Peyer's patch (tissue), 4 donors: ENCODE measurements around the gene NTN1. TPM values are rescaled to one million over a fixed set of nuclear protein-coding genes. Genes with fewer than 3 reads are reported as not detected.
A peak's percentile ranks its signal among the peaks of the same experiment; 100 is the strongest.

Source experiments
- DNase-seq, 3 donors: peaks; one replicate each; pipeline ENCODE4 v3.0.0-alpha.2; 2017 to 2019
- H3K27ac ChIP-seq, 4 donors: fragments of 200-600 bp; sonication (generic); one replicate each; pipeline ENCODE4 v1.5.1; 2016 to 2019
- H3K27me3 ChIP-seq, 2 donors: fragments of 200-600 bp; sonication (generic); one replicate each; pipeline ENCODE4 v1.5.1; 2019
- H3K36me3 ChIP-seq, 3 donors: fragments of 200-600 bp; sonication (generic); one replicate each; pipeline ENCODE4 v1.5.1; 2016 to 2019
- H3K4me1 ChIP-seq, 4 donors: fragments of 200-600 bp; sonication (generic); one replicate each; pipeline ENCODE4 v1.5.1; 2016 to 2019
- H3K4me3 ChIP-seq, 4 donors: fragments of 200-600 bp; sonication (generic); 1 replicate in 3 of 4; 2 replicates in 1 of 4; pipeline ENCODE4 v1.5.1; 2016 to 2019; ENCODE audit warnings: mild to moderate bottlenecking in 1 of 4
- H3K9me3 ChIP-seq, 4 donors: fragments of 200-600 bp; sonication (generic); one replicate each; pipeline ENCODE4 v1.5.1; 2016 to 2019; ENCODE audit warnings: mild to moderate bottlenecking in 1 of 4
- CTCF ChIP-seq, 6 experiments: fragments of 450-650 bp in 4 of 6; fragments of 200-600 bp in 2 of 6; sonication (generic) in 1 of 6; IDR thresholded peaks; one replicate each; pipeline ENCODE4 v1.5.1; 2017 to 2019; ENCODE audit warnings: antibody characterized with exemption in 6 of 6, mild to moderate bottlenecking in 3 of 6, moderate library complexity in 1 of 6
- POLR2A ChIP-seq, 2 donors: fragments of 450-650 bp; IDR thresholded peaks; one replicate each; pipeline ENCODE4 v1.5.1; 2017; ENCODE audit warnings: antibody characterized with exemption in 2 of 2, mild to moderate bottlenecking in 2 of 2, moderate library complexity in 2 of 2
- total RNA-seq, 4 donors: library from RNA; depleted of rRNA; stranded (reverse); fragments of >200 nt; gene quantifications; one replicate each; pipeline ENCODE4 v1.1.0, GENCODE V29; 2016

NTN1 gene
- total RNA-seq, 4 donors from 2014 or later, result 4.0 to 17.3 (median 10.9) TPM

- Histone ChIP-seq H3K9me3 (no peaks in the 10 kb centered on the region), H3K27me3 (no peaks in the 10 kb centered on the region), H3K36me3 (no peaks in the 10 kb centered on the region), H3K27ac (no peak overlapping the region), H3K4me3 (no peak overlapping the region), H3K4me1 (no peaks in the 10 kb centered on the region)
- no peak for TF ChIP-seq CTCF (IDR thresholded peaks at IDR 0.05)
- TF ChIP-seq POLR2A (IDR thresholded peaks at IDR 0.05), result no peak
- DNase-seq, result no peak
Measured at GRCh38 chr17:9283909-9284308, 262.6 kb downstream of the NTN1 start.

DNA sequence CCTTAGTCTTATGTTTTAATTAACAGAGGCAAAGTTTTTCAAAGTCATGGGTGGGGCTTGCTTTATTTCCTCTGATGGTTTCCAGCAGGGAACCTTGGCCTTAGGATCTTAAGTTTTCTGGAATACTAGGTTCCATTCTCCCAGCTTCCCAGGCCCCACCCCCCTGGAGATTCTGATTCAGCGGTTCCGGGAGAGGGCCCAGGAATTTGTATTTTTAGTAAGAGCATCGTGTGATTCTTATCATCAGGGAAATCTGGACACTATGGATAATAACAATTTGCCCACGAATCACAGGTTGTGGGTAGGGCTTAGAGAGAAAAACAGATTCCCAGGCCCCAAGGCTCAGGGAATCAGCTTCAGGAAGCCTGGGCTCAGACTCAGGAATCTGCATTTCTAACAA lies 263.6 kb downstream of the NTN1 start:
- DNase-seq, result no peak
- no peaks in the 10 kb centered on the region for H3K36me3 ChIP-seq
- H3K4me3 ChIP-seq, result no peak overlapping the region
- H3K27me3 ChIP-seq, result no peaks in the 10 kb centered on the region
- peak overlapping the region in 1 of 4 donors; percentile 14 for H3K27ac ChIP-seq
- H3K4me1 ChIP-seq, result no peaks in the 10 kb centered on the region
- H3K9me3 ChIP-seq, result no peaks in the 10 kb centered on the region
- TF ChIP-seq CTCF (IDR thresholded peaks at IDR 0.05) (no peak), POLR2A (IDR thresholded peaks at IDR 0.05) (no peak)

GRCh38 chr17:9285602-9286427 lies 264.5 kb downstream of the NTN1 start:
- TF ChIP-seq POLR2A (IDR thresholded peaks at IDR 0.05) (no peak), CTCF (IDR thresholded peaks at IDR 0.05) (no peak)
- H3K4me1 ChIP-seq, result no peaks in the 10 kb centered on the region
- DNase-seq, result no peak
- no peaks in the 10 kb centered on the region for H3K36me3 ChIP-seq
- no peaks in the 10 kb centered on the region for H3K27me3 ChIP-seq
- H3K9me3 ChIP-seq, result no peaks in the 10 kb centered on the region
- no peak overlapping the region for H3K4me3 ChIP-seq
- peak overlapping the region in 1 of 4 donors; percentile 14 for H3K27ac ChIP-seq

DNA sequence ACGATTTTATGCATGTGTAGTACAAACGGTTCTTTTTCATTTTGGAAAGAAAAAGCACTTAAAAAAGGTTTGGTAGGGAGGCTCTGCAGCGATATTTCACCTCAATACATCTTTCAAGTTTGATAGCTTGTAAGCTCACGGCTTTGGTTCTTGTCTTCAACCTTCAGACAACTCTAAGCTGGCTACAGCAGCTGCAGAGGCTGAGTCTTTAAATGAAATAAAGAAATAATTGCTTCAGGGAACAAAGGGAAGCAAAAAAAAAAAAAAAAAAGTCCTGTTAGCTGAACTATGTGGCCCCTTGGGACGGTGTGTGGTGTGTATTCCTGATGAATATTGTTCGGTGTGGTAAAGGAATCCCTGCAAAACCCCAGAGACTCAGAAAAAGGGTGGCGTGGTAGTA lies 265.1 kb downstream of the NTN1 start:
- Histone ChIP-seq H3K27ac (no peak overlapping the region), H3K36me3 (no peaks in the 10 kb centered on the region), H3K27me3 (no peaks in the 10 kb centered on the region), H3K9me3 (no peaks in the 10 kb centered on the region), H3K4me1 (no peaks in the 10 kb centered on the region), H3K4me3 (no peak overlapping the region)
- no peak for TF ChIP-seq CTCF (IDR thresholded peaks at IDR 0.05)
- TF ChIP-seq POLR2A (IDR thresholded peaks at IDR 0.05), result no peak
- DNase-seq, result no peak

- DNase-seq, result no peak
- no peaks in the 10 kb centered on the region for H3K9me3 ChIP-seq
- H3K27me3 ChIP-seq, result no peaks in the 10 kb centered on the region
- H3K36me3 ChIP-seq, result no peaks in the 10 kb centered on the region
- H3K27ac ChIP-seq, result no peak overlapping the region
- TF ChIP-seq CTCF (IDR thresholded peaks at IDR 0.05) (no peak), POLR2A (IDR thresholded peaks at IDR 0.05) (no peak)
- H3K4me1 ChIP-seq, result no peaks in the 10 kb centered on the region
- H3K4me3 ChIP-seq, result no peak overlapping the region
Measured at GRCh38 chr17:9287306-9287705, 266.0 kb downstream of the NTN1 start.
